Stimulated activated CD4-positive, alpha-beta T cell treated with anti-CD3 and anti-CD28 coated beads, Interleukin-2, amount 100 ng/mL, for 24 hours (primary cell): ENCODE results near the gene PHLDA2.

Experiments
- DNase-seq, 2 donors: peaks; one replicate each; pipeline ENCODE4 v3.0.0-alpha.2; 2020

The PHLDA2 gene

DNA sequence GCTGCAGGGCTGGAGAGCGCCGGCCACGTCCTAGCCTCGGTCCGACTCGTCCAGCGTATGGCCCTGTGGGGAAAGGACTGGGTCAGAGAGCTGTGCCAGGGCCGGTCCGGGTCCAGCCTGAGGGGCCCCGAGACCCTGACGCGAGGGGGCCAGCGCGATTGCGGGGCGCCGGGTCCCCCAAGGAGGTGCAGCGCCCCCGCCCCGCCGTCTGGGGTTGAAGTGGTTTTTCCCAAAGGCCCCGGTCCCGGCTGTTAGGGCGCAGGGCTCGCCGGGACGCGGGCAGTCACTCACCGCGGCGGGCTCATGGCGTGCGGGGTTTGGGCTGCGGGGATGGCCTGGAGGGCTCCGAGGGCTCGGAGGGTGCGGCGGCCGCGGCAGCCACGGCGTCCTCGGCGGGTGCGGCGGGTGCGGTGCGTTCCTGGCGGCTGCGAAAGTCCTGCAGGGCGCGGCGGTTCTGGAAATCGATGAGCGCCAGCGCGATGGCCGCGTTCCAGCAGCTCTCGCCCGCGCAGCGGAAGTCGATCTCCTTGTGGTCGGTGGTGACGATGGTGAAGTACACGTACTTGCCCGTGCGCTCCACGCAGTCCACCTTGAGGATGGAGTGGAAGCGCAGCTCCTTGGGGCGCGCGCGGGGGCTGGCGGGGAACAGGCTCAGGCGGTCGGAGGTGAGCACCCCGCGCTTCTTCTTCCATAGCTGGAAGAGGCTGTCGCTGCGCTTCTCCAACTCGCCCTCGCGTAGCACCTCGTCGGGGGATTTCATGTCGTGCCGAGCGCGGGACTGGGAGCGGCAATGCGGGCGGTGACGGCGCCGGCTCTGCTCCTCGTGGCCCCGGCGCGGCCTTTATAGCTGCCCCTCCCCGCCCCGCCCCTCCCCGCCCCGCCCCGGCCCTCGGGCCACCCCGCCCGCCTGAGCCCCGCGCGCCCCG lies at the start of gene PHLDA2:
Gene PHLDA2 (minus strand): TSS at position 816 of the 926 bp plus-strand sequence. CDS start 56 bp downstream, at position 760.
- peak; percentile 64 to 73 for DNase-seq

- DNase-seq: no peak
These were observed 47.9 kb upstream of the PHLDA2 start for GRCh38 chr11:2977113-2977512.

- no peak for DNase-seq
These were observed 47.3 kb upstream of the PHLDA2 start for GRCh38 chr11:2976294-2977063.

DNA sequence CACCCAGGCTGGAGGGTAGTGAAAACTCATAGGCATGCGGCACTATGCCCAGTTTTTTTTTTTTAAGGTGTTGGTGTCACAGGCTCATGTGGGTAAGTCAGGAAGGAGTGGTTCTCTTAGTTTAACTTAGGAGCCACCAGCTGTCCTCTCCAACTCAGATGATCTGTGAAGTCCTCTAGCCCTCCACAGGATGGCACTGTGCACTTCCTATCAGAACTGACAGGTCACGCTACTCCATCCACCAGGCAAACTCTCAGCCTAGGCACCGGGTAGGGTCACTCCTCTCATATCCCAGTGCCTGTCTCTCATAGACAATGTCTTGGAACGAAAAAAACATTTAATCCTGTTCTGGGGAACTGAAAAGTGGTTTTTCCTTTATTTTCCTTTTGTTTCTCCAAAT lies 46.4 kb upstream of the PHLDA2 start:
- DNase-seq: peak; percentile 24 to 47

GRCh38 chr11:2974272-2974671 lies 45.1 kb upstream of the PHLDA2 start:
- DNase-seq: no peak

DNA sequence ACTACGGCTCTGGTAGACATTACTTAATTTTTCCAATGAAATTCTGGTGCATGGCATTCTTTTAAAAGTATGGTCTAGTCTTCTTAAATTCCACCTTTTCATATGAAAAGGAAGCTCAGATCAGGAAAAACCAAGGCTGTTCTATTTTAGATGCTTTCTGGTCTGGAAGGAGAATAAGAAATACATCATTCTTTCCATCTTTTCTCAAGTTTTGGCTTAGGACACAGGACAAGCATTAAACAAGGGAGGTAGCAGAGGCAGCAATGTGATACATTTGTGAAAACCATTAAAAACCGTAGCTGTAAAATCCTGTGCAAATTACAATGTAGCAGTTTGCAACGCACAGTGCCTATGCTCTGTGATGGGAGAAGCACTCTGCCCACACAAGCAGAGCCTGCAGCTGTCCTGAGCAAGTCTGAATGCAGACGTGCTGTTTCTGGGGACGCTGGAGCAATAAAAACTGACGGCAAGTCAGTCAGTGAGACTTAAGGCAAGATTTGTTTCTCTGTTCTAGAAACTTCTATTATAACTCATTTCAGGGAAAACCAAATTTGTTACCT lies 39.2 kb upstream of the PHLDA2 start:
- DNase-seq: no peak

DNA sequence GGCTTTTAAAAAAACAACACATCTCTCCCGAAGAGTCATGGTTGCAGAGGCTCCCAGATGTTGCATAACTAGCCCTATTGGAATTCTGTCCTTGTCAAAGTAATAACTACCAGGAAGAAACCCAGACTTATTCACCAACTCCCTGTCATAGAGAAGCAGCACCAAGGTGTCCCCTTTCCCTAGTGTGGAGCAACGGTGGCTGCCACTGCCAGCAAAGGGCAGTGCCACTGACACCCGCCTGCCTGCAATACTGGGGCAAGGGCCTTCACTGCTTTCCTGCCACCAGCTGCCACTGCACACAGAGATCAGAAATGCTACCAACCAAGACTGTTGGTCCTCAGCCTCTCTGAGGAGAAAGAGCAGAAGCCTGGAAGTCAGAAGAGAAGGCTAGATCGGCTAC lies 35.6 kb upstream of the PHLDA2 start:
- DNase-seq: no peak

- DNase-seq: no peak
These were observed 34.5 kb upstream of the PHLDA2 start for GRCh38 chr11:2963761-2964160.

DNA sequence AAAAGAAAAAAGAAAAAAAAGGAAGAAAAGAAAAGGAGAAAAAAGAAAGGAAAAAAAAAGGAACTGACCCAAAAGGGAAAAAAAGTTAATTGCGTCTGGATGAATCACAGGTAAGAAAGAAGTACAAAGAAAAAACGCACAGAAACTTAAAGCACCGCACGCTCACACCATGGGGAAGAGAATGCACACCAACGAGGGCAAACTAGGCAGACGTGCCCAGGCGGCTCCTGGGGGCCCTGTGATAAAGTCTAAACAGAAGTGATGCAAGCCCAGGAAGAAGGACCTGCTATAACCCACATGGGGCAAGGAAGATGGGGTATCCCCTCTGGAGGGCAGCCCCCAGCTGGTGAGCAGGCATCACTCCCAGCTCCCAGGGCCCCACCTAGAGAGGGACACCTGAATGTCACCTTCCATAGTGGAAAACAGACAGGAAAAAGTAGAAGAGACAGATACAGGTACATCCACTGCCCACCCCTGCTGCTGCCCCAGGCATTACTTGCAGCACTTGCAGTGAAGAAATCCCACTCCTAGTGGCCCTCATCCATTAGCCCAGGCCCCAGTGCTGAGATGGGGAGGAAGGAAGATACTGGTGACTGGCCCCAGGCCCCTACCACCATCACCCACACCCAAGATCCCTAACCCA lies 34.0 kb upstream of the PHLDA2 start:
- DNase-seq: no peak

GRCh38 chr11:2961080-2961479 lies 31.9 kb upstream of the PHLDA2 start:
- no peak for DNase-seq

- DNase-seq: no peak
These were observed 30.9 kb upstream of the PHLDA2 start for GRCh38 chr11:2960139-2960538.

- no peak for DNase-seq
These were observed 29.0 kb upstream of the PHLDA2 start for GRCh38 chr11:2958251-2958650.

DNA sequence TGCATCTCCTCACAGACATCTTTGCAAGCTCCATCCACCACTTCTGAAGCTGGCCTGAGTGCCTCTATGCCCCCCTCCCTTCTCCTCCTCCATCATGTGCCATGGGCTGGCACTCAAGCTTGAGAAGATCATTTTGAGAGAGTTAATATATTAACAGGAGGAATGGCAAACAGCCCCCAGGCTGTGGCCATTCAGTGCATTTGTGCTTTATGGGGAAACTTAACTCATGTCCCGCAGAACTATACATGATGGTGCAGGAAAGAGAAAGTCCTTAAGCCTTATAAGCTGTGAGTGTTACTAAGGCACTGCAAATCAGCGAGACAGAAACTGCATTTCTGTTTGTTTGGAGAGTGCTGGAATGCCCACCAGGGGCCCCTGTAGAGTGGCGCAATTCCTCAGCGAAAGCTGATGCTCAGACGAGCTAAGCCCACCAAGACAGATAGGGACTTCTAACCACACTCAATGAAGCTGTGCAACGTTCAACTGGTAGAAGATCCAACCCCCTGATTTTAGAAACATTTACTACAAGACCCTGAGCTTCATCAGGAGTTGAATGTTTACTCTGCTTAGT lies 26.8 kb upstream of the PHLDA2 start:
- DNase-seq: no peak

GRCh38 chr11:2954263-2954662 lies 25.0 kb upstream of the PHLDA2 start:
- no peak for DNase-seq

DNA sequence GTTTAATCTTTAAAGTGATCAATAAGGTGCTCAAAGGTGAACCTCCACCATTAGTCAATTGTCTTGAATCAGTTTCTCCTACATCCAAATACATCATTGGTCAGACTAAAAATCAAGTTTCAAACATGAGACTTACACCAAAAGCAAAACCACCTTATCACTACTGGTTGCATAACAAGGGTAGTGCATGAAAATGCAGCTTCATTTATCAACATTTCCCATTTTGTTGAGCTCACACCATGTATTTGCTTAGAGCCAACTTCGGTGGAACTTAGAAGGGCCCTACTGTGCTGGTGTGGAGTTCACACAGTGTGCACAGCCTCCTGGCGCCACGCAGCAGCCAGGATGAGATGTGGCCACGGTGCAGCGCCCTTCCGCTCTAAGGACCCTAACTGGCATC lies 23.1 kb upstream of the PHLDA2 start:
- DNase-seq: no peak

- DNase-seq: no peak
These were observed 22.3 kb upstream of the PHLDA2 start for GRCh38 chr11:2951231-2952110.

- DNase-seq: no peak
These were observed 21.6 kb upstream of the PHLDA2 start for GRCh38 chr11:2950825-2951224.

DNA sequence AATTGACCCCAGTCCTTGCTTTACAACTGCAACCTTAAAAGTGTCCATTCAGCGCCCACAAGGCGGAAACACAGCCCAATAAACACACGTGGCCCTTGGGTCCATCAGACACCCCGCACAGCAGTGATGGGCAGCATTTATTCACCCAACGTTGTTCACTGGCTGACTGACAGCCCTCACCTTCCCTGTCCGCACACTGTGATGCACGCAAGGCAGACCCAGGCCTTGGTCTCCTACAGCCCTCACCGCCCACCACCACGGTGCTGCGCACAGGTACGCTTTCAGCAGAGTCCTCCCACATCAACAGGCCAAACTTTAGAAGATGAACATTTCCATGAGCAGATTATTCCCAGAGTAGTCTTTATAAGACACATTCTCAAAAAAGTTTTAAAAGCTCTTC lies 20.7 kb upstream of the PHLDA2 start:
- DNase-seq: no peak

DNA sequence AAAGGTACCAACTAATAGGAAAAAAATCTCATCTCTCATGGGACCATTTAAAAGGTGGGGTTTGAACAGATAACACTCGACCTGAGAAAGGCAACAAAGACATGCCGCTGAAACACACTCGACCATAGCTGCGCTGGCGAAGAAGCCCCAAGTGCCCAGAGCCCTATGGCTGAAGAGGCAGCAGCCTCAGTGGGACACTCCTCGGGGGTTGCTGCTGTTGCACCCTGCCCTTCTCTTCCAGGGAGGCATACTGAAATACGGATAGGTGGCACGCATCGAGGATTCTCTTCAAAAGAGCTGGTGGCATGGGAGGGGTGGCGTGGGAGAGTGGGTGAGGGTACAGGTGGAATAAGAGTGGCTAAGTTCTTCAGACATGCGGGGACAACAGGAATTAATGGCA lies 18.5 kb upstream of the PHLDA2 start:
- DNase-seq: no peak

DNA sequence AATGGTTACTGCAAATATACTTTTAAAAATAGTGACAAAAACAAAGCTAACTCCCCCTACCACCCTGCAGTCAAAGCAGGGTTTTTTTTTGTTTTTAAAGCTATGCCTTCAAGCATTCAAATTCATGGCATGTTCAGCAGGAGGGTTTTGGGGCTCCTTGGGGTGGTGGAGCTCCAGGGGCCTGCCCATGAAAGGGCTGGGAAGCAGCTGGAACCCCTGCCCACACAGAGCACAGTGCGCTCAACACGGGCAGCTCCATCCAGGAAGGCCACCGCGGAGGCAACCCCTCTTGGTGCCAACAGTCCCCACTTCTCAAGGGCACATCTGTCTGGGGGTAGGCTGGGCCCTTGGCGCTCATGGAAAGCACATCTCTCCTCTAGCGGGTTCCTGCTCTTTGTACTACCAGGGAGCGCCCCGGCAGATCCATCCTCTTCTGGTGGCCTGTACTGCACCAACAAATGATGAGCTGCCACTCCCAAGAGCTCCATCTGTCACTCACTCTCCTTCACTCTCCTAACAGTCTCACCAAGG lies 16.6 kb upstream of the PHLDA2 start:
- no peak for DNase-seq

DNA sequence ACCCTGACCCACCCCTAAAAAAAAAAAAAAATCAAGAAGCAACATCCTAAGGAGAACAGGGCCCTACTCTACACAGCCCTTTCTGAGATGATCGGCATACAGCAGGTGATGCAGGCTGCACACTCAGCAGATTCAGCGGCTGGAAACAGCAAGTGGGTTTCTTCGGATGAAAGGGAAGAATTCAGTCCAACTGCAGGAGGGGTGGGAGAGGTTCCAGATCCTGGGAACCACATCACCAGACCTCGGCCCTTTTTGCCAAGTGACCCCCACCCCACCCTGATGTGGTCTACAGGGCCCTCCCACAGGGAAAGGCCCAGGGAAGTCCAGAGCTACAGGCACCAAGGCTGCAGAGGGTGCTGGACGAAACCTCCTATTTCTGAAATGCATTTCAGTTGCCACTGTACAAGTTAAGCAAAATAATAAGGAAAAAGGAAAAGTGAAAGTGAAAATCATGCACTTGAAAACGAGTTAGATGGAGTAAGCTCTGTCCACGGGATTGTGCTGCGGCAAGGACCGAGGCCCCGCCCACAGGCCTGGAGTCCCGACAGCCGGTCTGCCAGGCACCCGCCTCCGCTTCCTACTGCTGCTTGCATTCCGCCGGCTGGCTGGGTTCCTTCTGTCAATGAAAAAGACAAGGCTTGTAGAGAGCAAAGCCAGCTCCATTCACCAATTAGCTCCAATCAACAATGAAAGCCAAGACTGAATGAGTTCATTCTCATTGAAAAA lies 16.0 kb upstream of the PHLDA2 start:
- DNase-seq: peak; percentile 54 to 69
